Raji (cell line): ENCODE measurements around the gene UCP3.

Source experiments
- POLR2A ChIP-seq: IDR thresholded peaks from 2 replicates; pipeline ENCODE4 v1.6.1; 2011; ENCODE audit warnings: low read depth, low read length, control low read depth; ENCODE audit not compliant: insufficient read depth

The UCP3 gene

DNA sequence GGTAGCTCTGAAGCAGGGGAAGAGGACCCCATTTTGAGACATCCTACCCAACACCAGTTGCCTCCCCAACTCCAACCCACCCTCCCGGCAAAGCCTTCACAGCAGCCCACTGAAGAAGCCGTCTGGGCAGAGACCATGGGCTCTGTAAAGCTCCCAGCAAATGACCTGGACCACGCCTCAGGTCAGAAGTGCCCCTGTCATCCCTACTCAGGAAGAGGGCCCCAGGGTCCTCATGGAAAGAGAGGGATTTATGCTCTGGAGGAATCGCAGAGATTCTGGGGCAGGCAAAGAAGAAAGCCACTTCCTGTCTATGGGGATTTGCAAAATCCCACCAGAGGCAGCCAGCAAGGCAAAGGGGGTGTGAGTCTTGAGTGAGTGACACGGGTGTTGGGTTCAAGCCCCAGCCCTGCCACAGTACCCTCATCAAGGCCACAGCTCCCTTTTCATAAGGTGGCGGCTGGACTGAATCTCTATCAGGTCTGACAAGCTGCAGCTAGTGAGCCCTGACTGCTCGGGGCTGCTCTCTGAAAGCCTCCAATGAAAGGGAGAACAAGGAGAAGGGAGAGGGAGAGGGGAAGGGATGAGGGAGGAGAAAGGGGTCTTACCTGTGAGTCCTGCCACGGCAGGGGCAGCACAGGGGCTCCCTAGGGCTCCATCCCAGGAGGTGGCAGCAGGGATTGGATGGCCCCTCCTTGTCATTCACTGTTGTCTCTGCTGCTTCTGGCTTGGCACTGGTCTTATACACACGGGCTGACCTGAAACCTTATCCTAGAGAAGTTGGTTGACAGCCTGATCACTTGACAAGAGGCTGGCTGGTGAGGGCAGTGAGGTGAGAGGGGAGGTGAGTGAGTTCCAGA lies at the start of gene UCP3:
UCP3 (minus strand) TSS at position 713 of the 857 bp plus-strand sequence. CDS start 2,043 bp downstream, outside the sequence.
- no peak for TF ChIP-seq POLR2A

- TF ChIP-seq POLR2A = no peak
These were observed 48.6 kb upstream of the UCP3 start for GRCh38 chr11:74057249-74058151.

DNA sequence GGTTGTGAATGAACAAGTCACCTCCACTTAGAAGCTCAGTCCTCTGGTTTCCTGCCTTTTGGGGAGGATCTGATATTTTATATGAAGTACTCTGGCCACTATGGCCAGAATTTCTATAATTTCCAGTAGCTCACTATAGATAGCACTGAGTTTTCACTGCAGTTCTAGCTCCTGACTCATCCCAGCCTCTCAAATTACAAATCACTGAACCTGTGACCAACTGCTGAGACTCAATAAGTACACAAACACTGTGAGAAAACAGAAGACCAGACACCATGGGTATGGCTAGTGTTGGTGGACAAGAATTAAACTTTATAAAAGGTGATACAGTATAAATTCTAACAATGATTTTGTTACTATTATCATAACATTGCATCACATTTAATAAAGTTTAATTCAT lies 47.1 kb upstream of the UCP3 start:
- no peak for TF ChIP-seq POLR2A

DNA sequence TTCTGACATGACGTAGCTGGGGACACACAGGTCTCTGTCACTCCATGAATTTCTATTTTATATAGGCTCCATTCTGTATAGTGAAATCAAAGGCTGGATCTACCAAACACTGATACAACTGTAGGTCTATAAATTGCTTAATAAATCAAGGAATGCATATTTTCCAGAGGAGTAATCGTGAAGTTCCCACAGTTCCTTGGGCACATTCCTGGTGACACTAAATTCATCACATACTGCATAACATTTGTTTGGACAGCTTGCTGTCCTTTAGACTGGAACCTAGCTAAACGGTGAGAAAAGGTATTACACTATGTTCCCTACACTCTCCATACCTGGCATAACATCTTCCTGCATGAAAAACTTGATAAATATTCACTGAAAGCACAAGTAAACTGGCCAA lies 41.6 kb upstream of the UCP3 start:
- TF ChIP-seq POLR2A = no peak

DNA sequence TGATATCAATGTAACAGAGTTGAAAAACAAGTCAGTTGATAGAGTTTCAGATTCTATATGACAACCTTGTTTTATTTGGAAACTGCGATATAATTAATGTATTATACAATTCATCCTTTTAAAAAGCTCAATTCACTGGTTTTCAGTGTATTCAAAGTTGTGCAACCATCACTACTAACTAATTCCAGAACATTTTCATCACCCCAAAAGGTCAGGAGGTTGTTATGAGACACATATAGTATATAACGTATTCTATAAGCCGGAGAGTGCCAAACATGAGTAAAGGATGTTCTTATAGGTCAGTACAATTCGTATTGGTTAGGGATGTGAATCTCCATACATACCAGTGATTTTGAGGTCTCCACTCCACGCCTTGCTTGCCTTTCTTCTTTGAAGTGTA lies 40.1 kb upstream of the UCP3 start:
- no peak for TF ChIP-seq POLR2A

DNA sequence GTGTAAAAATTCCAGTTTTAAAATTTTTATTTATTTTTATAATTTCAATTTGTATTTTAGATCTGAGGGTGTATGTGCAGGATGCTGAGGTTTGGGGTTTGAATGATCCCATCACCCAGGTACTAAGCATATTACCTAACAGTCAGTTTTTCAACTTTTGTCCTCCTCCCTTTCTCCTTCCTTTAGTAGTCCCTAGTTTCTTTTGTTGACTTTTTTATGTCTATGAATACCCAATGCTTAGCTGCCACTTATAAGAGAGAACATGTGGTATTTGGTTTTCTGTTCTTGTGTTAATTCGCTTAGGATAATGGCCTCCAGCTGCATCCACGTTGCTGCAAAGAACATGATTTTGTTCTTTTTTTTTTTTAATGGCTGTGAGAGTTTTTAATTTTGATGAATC lies 35.7 kb upstream of the UCP3 start:
- TF ChIP-seq POLR2A = no peak

GRCh38 chr11:74043450-74043849 lies 34.6 kb upstream of the UCP3 start:
- no peak for TF ChIP-seq POLR2A

- no peak for TF ChIP-seq POLR2A
These were observed 28.4 kb upstream of the UCP3 start for GRCh38 chr11:74037309-74037708.

- TF ChIP-seq POLR2A = no peak
These were observed 26.4 kb upstream of the UCP3 start for GRCh38 chr11:74035264-74035663.

GRCh38 chr11:74033046-74033445 lies 24.2 kb upstream of the UCP3 start:
- TF ChIP-seq POLR2A = no peak

DNA sequence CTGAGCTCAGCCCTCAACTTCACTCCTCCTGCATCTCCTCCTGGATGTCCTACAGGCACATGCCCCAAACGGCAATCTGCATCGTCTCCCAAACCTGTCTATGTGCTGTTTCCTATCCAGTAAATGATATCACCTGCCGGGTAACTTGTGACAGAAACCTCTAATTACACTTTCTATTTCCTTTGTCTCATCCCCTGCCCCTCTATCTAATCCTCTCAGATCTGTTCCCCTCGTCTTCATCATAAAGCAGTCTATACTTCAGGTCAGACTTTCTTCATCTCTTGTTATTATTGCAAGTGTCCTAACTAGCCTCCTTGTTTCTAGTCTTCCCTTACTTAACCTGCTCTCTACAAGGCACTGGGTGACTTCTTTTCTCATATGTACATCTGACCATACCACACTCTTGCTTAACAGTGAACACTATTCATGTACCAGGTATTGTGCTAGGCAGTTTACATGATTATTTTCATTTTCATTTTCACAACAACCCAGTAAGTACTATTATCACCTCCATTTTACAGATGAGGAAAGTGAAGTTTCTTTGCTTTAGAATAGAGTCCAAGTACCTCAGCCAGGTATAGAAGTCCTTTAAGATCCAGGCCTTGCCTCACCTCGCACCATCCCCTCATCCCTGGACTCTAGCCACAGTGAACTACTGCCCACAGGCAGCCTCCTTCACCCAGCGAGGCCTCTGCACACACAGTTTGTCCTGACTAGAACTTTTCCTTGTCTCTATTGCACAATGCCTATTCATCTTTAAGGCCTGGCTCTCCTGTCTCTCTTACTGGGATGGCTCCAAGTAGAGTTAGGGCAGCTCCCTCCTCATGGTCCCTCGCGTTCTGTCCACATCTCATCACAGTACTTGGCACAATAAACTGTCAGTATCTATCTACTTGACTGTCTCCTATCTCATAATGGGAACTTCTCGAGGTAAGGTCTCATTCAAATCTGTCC lies 22.1 kb upstream of the UCP3 start:
- TF ChIP-seq POLR2A = no peak

GRCh38 chr11:74025467-74026166 lies 16.7 kb upstream of the UCP3 start:
- no peak for TF ChIP-seq POLR2A

DNA sequence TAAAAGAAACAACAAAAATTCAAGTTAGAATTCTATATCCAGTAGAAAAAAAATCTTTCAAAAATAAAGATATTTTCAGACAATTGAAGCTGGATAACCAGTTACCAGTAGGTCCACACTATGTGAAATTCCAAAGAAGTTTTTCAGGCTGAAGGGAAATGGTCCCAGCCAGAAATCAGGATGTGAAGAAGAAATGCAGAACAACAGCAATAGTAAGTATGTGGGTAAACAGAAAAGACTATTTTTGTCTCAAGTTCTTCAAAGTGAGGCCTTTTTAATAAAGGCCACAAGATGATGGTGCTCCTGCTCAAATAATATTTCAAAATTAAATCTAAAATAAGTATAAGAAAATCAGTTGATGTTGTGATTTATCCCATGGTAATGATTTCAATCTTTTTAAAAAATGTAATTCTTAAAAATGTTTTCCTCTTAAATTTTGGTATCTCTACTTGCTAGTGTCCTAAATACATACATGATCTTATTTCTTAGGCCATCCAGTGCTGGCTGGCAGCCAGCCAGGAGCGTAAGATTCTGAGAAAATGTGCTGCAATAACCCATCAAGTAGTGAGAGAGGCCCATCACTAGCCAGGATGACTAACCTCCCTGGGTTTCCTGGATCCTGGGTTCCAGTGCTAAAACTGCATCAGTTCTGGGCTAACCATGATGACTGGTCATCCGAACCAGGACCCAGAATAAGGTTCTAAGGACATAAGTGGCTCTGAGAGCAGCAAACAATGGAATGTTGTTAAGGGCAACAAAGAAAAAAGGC lies 15.6 kb upstream of the UCP3 start:
- TF ChIP-seq POLR2A = no peak
